ENCODE measurements around the gene CDKL1.

The CDKL1 gene

DNA sequence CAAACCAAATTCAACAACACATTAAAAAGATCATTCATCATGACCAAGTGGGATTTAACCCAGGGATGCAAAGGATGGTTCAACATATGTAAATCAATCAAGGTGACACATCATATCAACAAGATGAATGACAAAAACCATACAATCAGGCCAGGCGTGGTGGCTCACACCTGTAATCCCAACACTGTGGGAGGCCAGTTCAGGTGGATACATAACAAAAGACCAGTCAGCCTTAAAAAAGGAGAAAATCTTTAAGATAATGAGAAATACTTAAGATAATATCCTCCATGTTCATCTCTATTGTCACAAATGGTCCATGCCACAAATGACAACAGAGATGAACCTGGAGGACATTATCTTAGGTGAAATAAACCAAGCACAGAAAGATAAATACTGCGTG lies 97.1 kb downstream of the CDKL1 start:
- H3K4me3 ChIP-seq (ENCODE audit: low read depth in 1 of 2, low read length in 2 of 2) = no peak overlapping the region
- no peak for ATAC-seq (ENCODE audit: insufficient read depth, low read depth)
- H4K20me1 ChIP-seq (ENCODE audit: insufficient read depth, low read length) = no peaks in the 10 kb centered on the region
- no peak overlapping the region for H3K9ac ChIP-seq (ENCODE audit: low read depth, low read length)
- no peaks in the 10 kb centered on the region for H3K4me1 ChIP-seq (ENCODE audit: insufficient read depth, low read length)
- no peak overlapping the region for H3K4me2 ChIP-seq (ENCODE audit: insufficient read depth, low read length)
- TF ChIP-seq, protein P1, sequence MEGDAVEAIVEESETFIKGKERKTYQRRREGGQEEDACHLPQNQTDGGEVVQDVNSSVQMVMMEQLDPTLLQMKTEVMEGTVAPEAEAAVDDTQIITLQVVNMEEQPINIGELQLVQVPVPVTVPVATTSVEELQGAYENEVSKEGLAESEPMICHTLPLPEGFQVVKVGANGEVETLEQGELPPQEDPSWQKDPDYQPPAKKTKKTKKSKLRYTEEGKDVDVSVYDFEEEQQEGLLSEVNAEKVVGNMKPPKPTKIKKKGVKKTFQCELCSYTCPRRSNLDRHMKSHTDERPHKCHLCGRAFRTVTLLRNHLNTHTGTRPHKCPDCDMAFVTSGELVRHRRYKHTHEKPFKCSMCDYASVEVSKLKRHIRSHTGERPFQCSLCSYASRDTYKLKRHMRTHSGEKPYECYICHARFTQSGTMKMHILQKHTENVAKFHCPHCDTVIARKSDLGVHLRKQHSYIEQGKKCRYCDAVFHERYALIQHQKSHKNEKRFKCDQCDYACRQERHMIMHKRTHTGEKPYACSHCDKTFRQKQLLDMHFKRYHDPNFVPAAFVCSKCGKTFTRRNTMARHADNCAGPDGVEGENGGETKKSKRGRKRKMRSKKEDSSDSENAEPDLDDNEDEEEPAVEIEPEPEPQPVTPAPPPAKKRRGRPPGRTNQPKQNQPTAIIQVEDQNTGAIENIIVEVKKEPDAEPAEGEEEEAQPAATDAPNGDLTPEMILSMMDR (IDR thresholded peaks at IDR 0.05; ENCODE audit: borderline replicate concordance, extremely low read depth, low read length, poor library complexity, severe bottlenecking) = no peak
- no peak for TF ChIP-seq EZH2 (IDR thresholded peaks at IDR 0.05; ENCODE audit: borderline replicate concordance, low read depth, low read length, severe bottlenecking)
- DNase-seq = no peak
- peaks cover 11% of the 10 kb centered on the region; the same call in 1 of the 2 replicates for H3K36me3 ChIP-seq (ENCODE audit: insufficient read depth, low read length)
- peaks cover 8% of the 10 kb centered on the region for H3K79me2 ChIP-seq (ENCODE audit: insufficient read depth, low read length)
- H3K9me3 ChIP-seq (ENCODE audit: insufficient read depth, low read length, severe bottlenecking) = no peaks in the 10 kb centered on the region
- H3K27ac ChIP-seq (ENCODE audit: low read length) = no peak overlapping the region
- H3K27me3 ChIP-seq (ENCODE audit: insufficient read depth, low read length, poor library complexity) = no peaks in the 10 kb centered on the region
- no peak overlapping the region for H2AFZ ChIP-seq (ENCODE audit: low read depth, low read length)

DNA sequence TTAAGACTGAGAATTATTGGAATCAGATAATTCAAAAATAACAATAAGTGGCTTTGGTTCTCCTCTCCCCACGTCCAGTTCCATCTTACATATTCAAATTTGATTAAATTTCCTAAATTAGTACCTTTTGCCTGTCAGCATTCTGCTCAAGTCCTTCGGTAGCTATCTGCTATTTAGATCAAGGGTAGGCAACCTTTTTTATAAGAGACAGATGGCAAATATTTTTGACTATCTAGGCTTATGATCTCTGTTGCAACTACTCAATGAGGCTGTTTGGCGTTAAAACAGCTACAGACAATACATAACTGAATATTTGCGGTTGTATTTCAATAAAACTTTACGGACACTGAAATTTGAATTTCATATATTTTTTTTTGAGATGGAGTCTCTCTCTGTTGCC lies 106.4 kb downstream of the CDKL1 start:
- no peaks in the 10 kb centered on the region for H3K79me2 ChIP-seq (ENCODE audit: insufficient read depth, low read length)
- H3K27ac ChIP-seq (ENCODE audit: low read length) = no peak overlapping the region
- no peak for ATAC-seq (ENCODE audit: insufficient read depth, low read depth)
- H3K27me3 ChIP-seq (ENCODE audit: insufficient read depth, low read length, poor library complexity) = no peaks in the 10 kb centered on the region
- H3K4me1 ChIP-seq (ENCODE audit: insufficient read depth, low read length) = no peaks in the 10 kb centered on the region
- H3K4me3 ChIP-seq (ENCODE audit: low read depth in 1 of 2, low read length in 2 of 2) = no peak overlapping the region
- no peak overlapping the region for H2AFZ ChIP-seq (ENCODE audit: low read depth, low read length)
- no peak for DNase-seq
- TF ChIP-seq, protein P1 (IDR thresholded peaks at IDR 0.05; ENCODE audit: borderline replicate concordance, extremely low read depth, low read length, poor library complexity, severe bottlenecking) = no peak
- no peak for TF ChIP-seq EZH2 (IDR thresholded peaks at IDR 0.05; ENCODE audit: borderline replicate concordance, low read depth, low read length, severe bottlenecking)
- no peaks in the 10 kb centered on the region for H4K20me1 ChIP-seq (ENCODE audit: insufficient read depth, low read length)
- H3K9me3 ChIP-seq (ENCODE audit: insufficient read depth, low read length, severe bottlenecking) = no peaks in the 10 kb centered on the region
- H3K9ac ChIP-seq (ENCODE audit: low read depth, low read length) = no peak overlapping the region
- peaks cover 20% of the 10 kb centered on the region; the same call in 1 of the 2 replicates for H3K36me3 ChIP-seq (ENCODE audit: insufficient read depth, low read length)
- H3K4me2 ChIP-seq (ENCODE audit: insufficient read depth, low read length) = no peak overlapping the region

DNA sequence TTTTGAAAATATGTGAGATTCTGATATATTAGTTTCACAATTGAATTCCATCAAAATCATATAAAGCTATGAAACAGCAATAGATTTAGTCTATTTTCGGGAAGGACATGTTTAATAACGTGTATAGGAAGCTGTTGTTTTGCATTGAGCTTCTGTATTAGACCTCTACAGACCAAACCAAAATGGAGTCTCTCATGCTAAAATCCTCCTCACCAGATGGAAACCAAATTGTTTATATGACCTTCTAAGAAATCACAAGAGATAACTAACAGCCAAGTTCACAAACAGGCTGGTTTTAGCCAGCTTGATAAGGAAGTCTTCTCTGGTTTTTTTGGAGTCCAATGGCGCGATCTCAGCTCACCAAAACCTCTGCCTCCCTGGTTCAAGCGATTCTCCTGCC lies 108.5 kb downstream of the CDKL1 start:
- ATAC-seq (ENCODE audit: insufficient read depth, low read depth) = no peak
- Histone ChIP-seq H3K27ac (ENCODE audit: low read length) (no peak overlapping the region), H2AFZ (ENCODE audit: low read depth, low read length) (no peak overlapping the region), H3K36me3 (ENCODE audit: insufficient read depth, low read length) (peaks cover 16% of the 10 kb centered on the region; the same call in 1 of the 2 replicates), H3K9me3 (ENCODE audit: insufficient read depth, low read length, severe bottlenecking) (no peaks in the 10 kb centered on the region), H4K20me1 (ENCODE audit: insufficient read depth, low read length) (no peaks in the 10 kb centered on the region), H3K4me1 (ENCODE audit: insufficient read depth, low read length) (no peaks in the 10 kb centered on the region), H3K79me2 (ENCODE audit: insufficient read depth, low read length) (no peaks in the 10 kb centered on the region), H3K27me3 (ENCODE audit: insufficient read depth, low read length, poor library complexity) (no peaks in the 10 kb centered on the region), H3K4me3 (ENCODE audit: low read depth in 1 of 2, low read length in 2 of 2) (no peak overlapping the region), H3K4me2 (ENCODE audit: insufficient read depth, low read length) (no peak overlapping the region), H3K9ac (ENCODE audit: low read depth, low read length) (no peak overlapping the region)
- DNase-seq = no peak
- TF ChIP-seq, protein P1 (IDR thresholded peaks at IDR 0.05; ENCODE audit: borderline replicate concordance, extremely low read depth, low read length, poor library complexity, severe bottlenecking) = no peak
- no peak for TF ChIP-seq EZH2 (IDR thresholded peaks at IDR 0.05; ENCODE audit: borderline replicate concordance, low read depth, low read length, severe bottlenecking)

DNA sequence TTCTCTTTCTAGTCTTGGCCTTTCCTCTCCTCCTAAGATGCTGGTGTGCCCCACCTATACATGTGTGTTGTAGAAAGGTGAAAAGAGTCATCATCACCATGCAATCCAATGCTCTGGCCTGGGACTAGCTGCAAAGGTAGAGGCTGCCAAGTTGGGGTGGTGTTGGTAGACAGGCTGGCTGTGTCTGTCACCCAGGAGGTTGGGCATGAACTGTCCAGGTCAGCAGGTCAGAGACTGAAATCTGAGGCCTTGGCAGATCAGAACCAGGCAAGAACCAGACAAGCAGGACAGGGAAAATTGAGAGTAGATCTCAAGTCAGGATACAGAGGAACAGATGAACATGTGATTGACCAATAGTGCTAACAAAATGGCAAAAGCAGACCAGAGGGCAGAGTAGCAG lies 110.8 kb downstream of the CDKL1 start:
- DNase-seq = no peak
- ATAC-seq (ENCODE audit: insufficient read depth, low read depth) = no peak
- Histone ChIP-seq H3K4me1 (ENCODE audit: insufficient read depth, low read length) (no peaks in the 10 kb centered on the region), H3K9ac (ENCODE audit: low read depth, low read length) (no peak overlapping the region), H3K79me2 (ENCODE audit: insufficient read depth, low read length) (no peaks in the 10 kb centered on the region), H3K4me2 (ENCODE audit: insufficient read depth, low read length) (no peak overlapping the region), H3K4me3 (ENCODE audit: low read depth in 1 of 2, low read length in 2 of 2) (no peak overlapping the region), H4K20me1 (ENCODE audit: insufficient read depth, low read length) (no peaks in the 10 kb centered on the region), H2AFZ (ENCODE audit: low read depth, low read length) (no peak overlapping the region), H3K9me3 (ENCODE audit: insufficient read depth, low read length, severe bottlenecking) (no peaks in the 10 kb centered on the region), H3K27ac (ENCODE audit: low read length) (no peak overlapping the region), H3K27me3 (ENCODE audit: insufficient read depth, low read length, poor library complexity) (no peaks in the 10 kb centered on the region), H3K36me3 (ENCODE audit: insufficient read depth, low read length) (peaks cover 18% of the 10 kb centered on the region; the same call in 1 of the 2 replicates)
- TF ChIP-seq, protein P1 (IDR thresholded peaks at IDR 0.05; ENCODE audit: borderline replicate concordance, extremely low read depth, low read length, poor library complexity, severe bottlenecking) = no peak
- TF ChIP-seq EZH2 (IDR thresholded peaks at IDR 0.05; ENCODE audit: borderline replicate concordance, low read depth, low read length, severe bottlenecking) = no peak

Data from DND-41 (cell line).